ENCODE data around the gene PGM2L1. TPM values are rescaled to one million over a fixed set of nuclear protein-coding genes. Genes with fewer than 3 reads are reported as not detected.

Gene PGM2L1
- total RNA-seq, 2 donors from 2014 or later: 7.8 to 11.1 TPM

- H3K4me1 ChIP-seq: no peaks in the 10 kb centered on the region
- DNase-seq: no peak
- H3K4me3 ChIP-seq: no peak overlapping the region
- H3K27me3 ChIP-seq: no peaks in the 10 kb centered on the region
- H3K9me3 ChIP-seq: no peaks in the 10 kb centered on the region
- H3K9ac ChIP-seq (ENCODE audit: low read depth in 2 of 2, low read length in 2 of 2): no peak overlapping the region
- intact Hi-C loops (cut with DNase I): no loop called here
- H3K36me3 ChIP-seq: no peaks in the 10 kb centered on the region
- no peak overlapping the region for H3K27ac ChIP-seq
- TF ChIP-seq CTCF (IDR thresholded peaks at IDR 0.05): no peak
These were observed 90.8 kb downstream of the PGM2L1 start for GRCh38 chr11:74307434-74307833.

- Histone ChIP-seq H3K4me3 (no peak overlapping the region), H3K36me3 (no peaks in the 10 kb centered on the region), H3K9ac (ENCODE audit: low read depth in 2 of 2, low read length in 2 of 2) (no peak overlapping the region), H3K9me3 (no peaks in the 10 kb centered on the region), H3K27me3 (no peaks in the 10 kb centered on the region), H3K27ac (no peak overlapping the region), H3K4me1 (no peaks in the 10 kb centered on the region)
- DNase-seq: no peak
- intact Hi-C loops (cut with DNase I): no loop called here
- no peak for TF ChIP-seq CTCF (IDR thresholded peaks at IDR 0.05)
These were observed 91.6 kb downstream of the PGM2L1 start for GRCh38 chr11:74306435-74307175.

- Histone ChIP-seq H3K27me3 (no peaks in the 10 kb centered on the region), H3K36me3 (no peaks in the 10 kb centered on the region), H3K27ac (no peak overlapping the region), H3K4me1 (no peaks in the 10 kb centered on the region), H3K4me3 (no peak overlapping the region), H3K9me3 (no peaks in the 10 kb centered on the region), H3K9ac (ENCODE audit: low read depth in 2 of 2, low read length in 2 of 2) (no peak overlapping the region)
- TF ChIP-seq CTCF (IDR thresholded peaks at IDR 0.05): no peak
- intact Hi-C loops (cut with DNase I): no loop called here
- no peak for DNase-seq
These were observed 99.2 kb downstream of the PGM2L1 start for GRCh38 chr11:74299015-74299414.

GRCh38 chr11:74297484-74297883 lies 100.7 kb downstream of the PGM2L1 start:
- Histone ChIP-seq H3K4me3 (no peak overlapping the region), H3K36me3 (no peaks in the 10 kb centered on the region), H3K9ac (ENCODE audit: low read depth in 2 of 2, low read length in 2 of 2) (no peak overlapping the region), H3K27me3 (no peaks in the 10 kb centered on the region), H3K27ac (no peak overlapping the region), H3K4me1 (no peaks in the 10 kb centered on the region), H3K9me3 (no peaks in the 10 kb centered on the region)
- TF ChIP-seq CTCF (IDR thresholded peaks at IDR 0.05): no peak
- intact Hi-C loops (cut with DNase I): no loop called here
- DNase-seq: no peak

- no peaks in the 10 kb centered on the region for H3K27me3 ChIP-seq
- H3K9ac ChIP-seq (ENCODE audit: low read depth in 2 of 2, low read length in 2 of 2): no peak overlapping the region
- H3K4me3 ChIP-seq: no peak overlapping the region
- no peak for DNase-seq
- H3K9me3 ChIP-seq: no peaks in the 10 kb centered on the region
- no peak overlapping the region for H3K27ac ChIP-seq
- no peaks in the 10 kb centered on the region for H3K36me3 ChIP-seq
- no peaks in the 10 kb centered on the region for H3K4me1 ChIP-seq
- intact Hi-C loops (cut with DNase I): no loop called here
- TF ChIP-seq CTCF (IDR thresholded peaks at IDR 0.05): no peak
These were observed 109.3 kb downstream of the PGM2L1 start for GRCh38 chr11:74288911-74289310.
